HCT116 (cell line): Measurements from ENCODE around the gene RGS13. TPM values are rescaled to one million over a fixed set of nuclear protein-coding genes. Genes with fewer than 3 reads are reported as not detected.

ENCODE experiments used
- ATAC-seq: fragments of 200-7000 bp; cut with Tn5 transposase; 2 replicates; pipeline ENCODE4 v1.9.1; 2020; ENCODE audit warnings: mild to moderate bottlenecking, moderate library complexity
- BruUV-seq: library from RNA; stranded (reverse); fragments of 400-500 nt; replicated peaks from 2 replicates; lab custom pipeline; 2021; lab: Mats Ljungman, UMichigan
- CTCF ChIA-PET: fragments of 300-600 bp; sonication (Branson Sonifier 250); formaldehyde crosslinking; loops from one replicate; lab custom pipeline; 2021; ENCODE audit warnings: antibody characterized with exemption; lab: Charles Lee
- POLR2A ChIA-PET: fragments of 300-600, 350-600 bp; sonication (Branson Sonifier 250); formaldehyde crosslinking; loops from one replicate; lab custom pipeline; 2021; ENCODE audit warnings: antibody characterized with exemption; lab: Charles Lee
- RAD21 ChIA-PET, 2 experiments: fragments of 300-600 bp; sonication (Branson Sonifier 250); formaldehyde crosslinking; loops; one replicate each; lab custom pipeline; 2023; ENCODE audit warnings: low total read pairs in 2 of 2; ENCODE audit not compliant: uncharacterized antibody in 2 of 2, unreplicated experiment in 2 of 2, low non-redundant PET in 1 of 2; lab: Charles Lee
- DNase-seq: peaks from one replicate; pipeline ENCODE4 v3.0.0-alpha.2; 2010; ENCODE audit warnings: low read depth, low spot score
- H2AFZ ChIP-seq: fragments of 200-600 bp; shearing (Covaris generic), sonication (generic); 2 replicates; pipeline ENCODE4 v1.6.1; 2017; ENCODE audit warnings: low read depth, mixed run types, mixed read lengths, antibody characterized with exemption, low read length; ENCODE audit not compliant: poor library complexity, severe bottlenecking
- H3K27ac ChIP-seq: 2 replicates; pipeline ENCODE4 v1.5.1; 2012; ENCODE audit warnings: low read depth, low read length
- H3K27me3 ChIP-seq: fragments of 200-600 bp; sonication (generic); 2 replicates; pipeline ENCODE4 v1.6.1; 2016; ENCODE audit warnings: mixed run types, low read length, mixed read lengths; ENCODE audit not compliant: insufficient read depth
- H3K36me3 ChIP-seq, 2 experiments: fragments of 200-500 bp in 1 of 2; fragments of 200-600 bp in 1 of 2; sonication (Bioruptor generic) in 1 of 2; sonication (generic) in 1 of 2; 2 replicates each; pipeline versions ENCODE4 v1.5.1 to v1.6.1; 2014 to 2016; ENCODE audit warnings: low read length in 2 of 2, inconsistent platforms in 1 of 2, mixed read lengths in 1 of 2, mixed run types in 1 of 2; ENCODE audit not compliant: insufficient read depth in 2 of 2, control insufficient read depth in 1 of 2
- H3K4me1 ChIP-seq, 2 experiments: fragments of 200-600 bp in 1 of 2; sonication (generic) in 1 of 2; 2 replicates each; pipeline versions ENCODE4 v1.5.1 to v1.6.1; 2012 to 2017; ENCODE audit warnings: low read length in 2 of 2, inconsistent platforms in 1 of 2, mild to moderate bottlenecking in 1 of 2, mixed read lengths in 1 of 2, mixed run types in 1 of 2, moderate library complexity in 1 of 2; ENCODE audit not compliant: insufficient read depth in 2 of 2, control insufficient read depth in 1 of 2
- H3K4me2 ChIP-seq: fragments of 200-600 bp; sonication (generic); 2 replicates; pipeline ENCODE4 v1.6.1; 2017; ENCODE audit warnings: mixed run types, low read length, mixed read lengths
- H3K4me3 ChIP-seq, 2 experiments: fragments of 200-600 bp in 1 of 2; sonication (generic) in 1 of 2; replicated peaks in 1 of 2; 2 replicates each; pipeline ENCODE4 v1.5.1; 2011 to 2016; ENCODE audit warnings: low read length in 2 of 2, control low read depth in 1 of 2, low read depth in 1 of 2, mild to moderate bottlenecking in 1 of 2, mixed read lengths in 1 of 2, mixed run types in 1 of 2
- H3K79me2 ChIP-seq: fragments of 200-600 bp; sonication (generic); 2 replicates; pipeline ENCODE4 v1.6.1; 2017; ENCODE audit warnings: mild to moderate bottlenecking, mixed run types, low read length, moderate library complexity, mixed read lengths; ENCODE audit not compliant: insufficient read depth
- H3K9ac ChIP-seq: fragments of 200-600 bp; sonication (generic); 2 replicates; pipeline ENCODE4 v1.6.1; 2016; ENCODE audit warnings: low read length, mixed read lengths
- H3K9me2 ChIP-seq: fragments of 200-600 bp; sonication (generic), shearing (Covaris generic); 2 replicates; pipeline ENCODE4 v1.6.1; 2017; ENCODE audit warnings: mixed run types, mild to moderate bottlenecking, moderate library complexity; ENCODE audit not compliant: insufficient read depth
- H3K9me3 ChIP-seq, 2 experiments: fragments of 200-500 bp in 1 of 2; fragments of 200-600 bp in 1 of 2; sonication (Bioruptor generic) in 1 of 2; sonication (generic) in 1 of 2; 2 replicates each; pipeline ENCODE4 v1.6.1; 2014 to 2017; ENCODE audit warnings: low read length in 2 of 2, mixed read lengths in 2 of 2, inconsistent platforms in 1 of 2, low read depth in 1 of 2, mild to moderate bottlenecking in 1 of 2, mixed run types in 1 of 2, moderate library complexity in 1 of 2; ENCODE audit not compliant: control insufficient read depth in 1 of 2, insufficient read depth in 1 of 2
- H4K20me1 ChIP-seq: fragments of 200-600 bp; sonication (generic), shearing (Covaris generic); 2 replicates; pipeline ENCODE4 v1.6.1; 2017; ENCODE audit warnings: mixed run types, mild to moderate bottlenecking, moderate library complexity; ENCODE audit not compliant: insufficient read depth
- ATF3 ChIP-seq: IDR thresholded peaks from 2 replicates; pipeline ENCODE4 v1.6.1; 2012
- CTCF ChIP-seq, 3 experiments: fragments of 200-600 bp in 1 of 3; sonication (generic) in 1 of 3; IDR thresholded peaks in 2 of 3; conservative IDR thresholded peaks in 1 of 3; 2 replicates each; pipeline ENCODE4 v1.5.1; 2012 to 2017; ENCODE audit warnings: low read depth in 2 of 3, low read length in 2 of 3, antibody characterized with exemption in 1 of 3, borderline replicate concordance in 1 of 3, control low read depth in 1 of 3, mild to moderate bottlenecking in 1 of 3, mixed read lengths in 1 of 3, mixed run types in 1 of 3, moderate library complexity in 1 of 3; ENCODE audit not compliant: insufficient read depth in 1 of 3
- ELF1 ChIP-seq: IDR thresholded peaks from 2 replicates; pipeline ENCODE4 v1.6.1; 2012; ENCODE audit warnings: low read depth, borderline replicate concordance
- EZH2phosphoT487 ChIP-seq: fragments of 200-600 bp; IDR thresholded peaks from 2 replicates; pipeline ENCODE4 v1.6.1; 2018; ENCODE audit warnings: antibody characterized with exemption, borderline replicate concordance
- FOSL1 ChIP-seq: IDR thresholded peaks from 2 replicates; pipeline ENCODE4 v1.6.1; 2012; ENCODE audit warnings: low read depth
- SIN3A ChIP-seq: IDR thresholded peaks from 2 replicates; pipeline ENCODE4 v1.6.1; 2012; ENCODE audit warnings: low read depth
- SRF ChIP-seq: IDR thresholded peaks from 2 replicates; pipeline ENCODE4 v1.6.1; 2012; ENCODE audit warnings: low read depth
- YY1 ChIP-seq: IDR thresholded peaks from 2 replicates; pipeline ENCODE4 v1.6.1; 2011; ENCODE audit warnings: low read length, low read depth, moderate library complexity, mild to moderate bottlenecking; ENCODE audit not compliant: insufficient replicate concordance; ENCODE audit errors: extremely low read depth
- intact Hi-C: fragments of 100-400 bp; cut with micrococcal nuclease; formaldehyde crosslinking; loops from 2 replicates; pipeline ENCODE4 v1.10.0; 2022
- total RNA-seq: library from RNA; stranded (reverse); gene quantifications from one replicate; pipeline ENCODE4 v1.2.1, GENCODE V29; 2021; ENCODE audit not compliant: unreplicated experiment
- TF ChIP-seq, protein P1 (sequence below): IDR thresholded peaks from 2 replicates; pipeline ENCODE4 v1.6.1; 2011; ENCODE audit warnings: mild to moderate bottlenecking, low read length, moderate library complexity; ENCODE audit not compliant: insufficient replicate concordance; ENCODE audit errors: extremely low read depth

RGS13 gene
- total RNA-seq, 1 experiment from 2014 or later = not detected

GRCh38 chr1:192601143-192601542 lies 34.8 kb upstream of the RGS13 start:
- no peak overlapping the region for H3K4me3 ChIP-seq
- CTCF ChIA-PET = no interaction called here
- ATAC-seq = no peak

More at GRCh38 chr1:192601143-192601542, 34.8 kb upstream of the RGS13 start:
- Histone ChIP-seq H3K9ac (no peak overlapping the region), H3K27me3 (no peaks in the 10 kb centered on the region), H2AFZ (no peak overlapping the region), H3K36me3 (no peaks in the 10 kb centered on the region), H3K4me1 (peaks cover 0 to 6% of the 10 kb centered on the region in 2 experiments; a peak in 2 of 4 replicates), H3K4me2 (no peak overlapping the region), H3K79me2 (no peaks in the 10 kb centered on the region), H3K27ac (no peak overlapping the region), H3K9me3 (no peaks in the 10 kb centered on the region), H3K9me2 (no peaks in the 10 kb centered on the region), H4K20me1 (no peaks in the 10 kb centered on the region)
- ChIA-PET POLR2A (no interaction called here), RAD21 (no interaction called here)
- no peak for DNase-seq
- intact Hi-C loops = no loop called here
- TF ChIP-seq ATF3 (no peak), SIN3A (no peak), ELF1 (no peak), EZH2phosphoT487 (no peak), YY1 (no peak), SRF (no peak), FOSL1 (no peak), CTCF (IDR thresholded peaks at IDR 0.05 in 2 of 3, conservative IDR thresholded peaks at IDR 0.05 in 1 of 3; ENCODE audit: borderline replicate concordance in 1 of 3, insufficient read depth in 1 of 3, low read depth in 2 of 3, low read length in 2 of 3) (no peak)
- TF ChIP-seq, protein P1, sequence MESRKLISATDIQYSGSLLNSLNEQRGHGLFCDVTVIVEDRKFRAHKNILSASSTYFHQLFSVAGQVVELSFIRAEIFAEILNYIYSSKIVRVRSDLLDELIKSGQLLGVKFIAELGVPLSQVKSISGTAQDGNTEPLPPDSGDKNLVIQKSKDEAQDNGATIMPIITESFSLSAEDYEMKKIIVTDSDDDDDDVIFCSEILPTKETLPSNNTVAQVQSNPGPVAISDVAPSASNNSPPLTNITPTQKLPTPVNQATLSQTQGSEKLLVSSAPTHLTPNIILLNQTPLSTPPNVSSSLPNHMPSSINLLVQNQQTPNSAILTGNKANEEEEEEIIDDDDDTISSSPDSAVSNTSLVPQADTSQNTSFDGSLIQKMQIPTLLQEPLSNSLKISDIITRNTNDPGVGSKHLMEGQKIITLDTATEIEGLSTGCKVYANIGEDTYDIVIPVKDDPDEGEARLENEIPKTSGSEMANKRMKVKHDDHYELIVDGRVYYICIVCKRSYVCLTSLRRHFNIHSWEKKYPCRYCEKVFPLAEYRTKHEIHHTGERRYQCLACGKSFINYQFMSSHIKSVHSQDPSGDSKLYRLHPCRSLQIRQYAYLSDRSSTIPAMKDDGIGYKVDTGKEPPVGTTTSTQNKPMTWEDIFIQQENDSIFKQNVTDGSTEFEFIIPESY = no peak
- BruUV-seq = no TSS peak
